Middle frontal gyrus (tissue), 1 donor: ENCODE measurements around the gene CLEC20A.
A peak's percentile ranks its signal among the peaks of the same experiment; 100 is the strongest.

Experiments
- DNase-seq: peaks from one replicate; pipeline ENCODE4 v3.0.0-alpha.2; 2015; ENCODE audit warnings: low spot score; ENCODE audit errors: extremely low spot score

Gene CLEC20A

GRCh38 chr1:178477841-178478240, 18.9 kb downstream of the CLEC20A start:
- no peak for DNase-seq

DNA sequence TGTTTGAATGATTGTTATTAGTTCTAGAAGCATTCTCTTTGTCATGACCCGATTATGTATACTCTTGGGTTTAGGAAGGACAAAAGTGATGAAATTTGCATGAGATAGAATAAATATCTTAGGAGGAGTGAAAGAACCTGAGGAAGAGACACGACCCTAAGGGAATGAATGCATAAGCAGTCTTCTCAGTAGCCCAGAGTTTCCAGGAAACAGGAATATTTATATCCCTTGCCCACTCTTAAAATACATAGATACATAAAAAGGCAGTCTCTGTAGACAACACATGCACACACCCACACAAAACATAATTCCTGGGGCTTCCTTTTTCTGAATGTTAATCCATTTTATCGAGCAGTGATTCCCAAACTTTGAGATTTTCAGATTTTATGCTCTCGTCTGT, 19.4 kb downstream of the CLEC20A start:
- no peak for DNase-seq

- no peak for DNase-seq
Observed at GRCh38 chr1:178472531-178472930, 24.2 kb downstream of the CLEC20A start.

GRCh38 chr1:178470411-178470960, 26.3 kb downstream of the CLEC20A start:
- no peak for DNase-seq

GRCh38 chr1:178467837-178468236, 28.9 kb downstream of the CLEC20A start:
- no peak for DNase-seq

- DNase-seq = no peak
Observed at GRCh38 chr1:178465011-178465410, 31.8 kb downstream of the CLEC20A start.

GRCh38 chr1:178464566-178464965, 32.2 kb downstream of the CLEC20A start:
- no peak for DNase-seq

DNA sequence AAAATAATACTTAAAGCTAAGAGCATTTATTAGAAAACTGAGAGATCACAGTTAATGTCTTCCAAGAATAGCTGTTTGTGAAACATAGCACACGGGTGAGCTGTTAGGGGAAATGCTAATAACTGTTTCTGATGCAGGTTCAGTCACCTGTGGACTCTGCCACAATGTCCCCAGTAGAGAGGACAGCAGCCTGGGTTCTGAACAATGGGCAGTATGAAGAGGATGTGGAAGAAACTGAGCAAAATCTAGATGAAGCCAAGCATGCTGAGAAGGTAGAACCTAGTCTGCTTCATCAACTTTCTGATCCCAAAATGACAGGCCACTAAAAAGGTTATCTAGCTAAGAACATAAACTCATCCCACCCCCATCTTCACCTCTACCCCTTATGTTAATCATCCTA, 32.6 kb downstream of the CLEC20A start:
- DNase-seq = no peak

DNA sequence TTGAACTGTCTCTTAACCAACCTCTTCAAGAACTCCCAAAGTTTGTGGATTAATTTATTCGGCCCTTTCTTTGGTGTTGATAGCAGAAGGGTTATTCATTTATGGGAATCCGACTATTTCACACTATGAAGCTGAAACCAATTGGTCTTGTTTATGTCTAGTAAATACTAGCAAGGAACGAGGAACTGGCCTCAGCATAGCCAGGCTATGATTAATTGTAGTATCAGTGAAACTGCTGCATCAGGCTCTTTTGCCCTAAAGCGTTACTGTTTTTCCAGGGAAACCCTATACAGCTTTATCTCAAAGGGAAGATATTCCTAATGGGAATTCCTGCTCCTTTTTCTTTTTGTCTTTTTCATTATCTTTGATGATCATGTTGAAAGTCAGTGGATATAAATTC, 35.1 kb downstream of the CLEC20A start:
- no peak for DNase-seq

DNA sequence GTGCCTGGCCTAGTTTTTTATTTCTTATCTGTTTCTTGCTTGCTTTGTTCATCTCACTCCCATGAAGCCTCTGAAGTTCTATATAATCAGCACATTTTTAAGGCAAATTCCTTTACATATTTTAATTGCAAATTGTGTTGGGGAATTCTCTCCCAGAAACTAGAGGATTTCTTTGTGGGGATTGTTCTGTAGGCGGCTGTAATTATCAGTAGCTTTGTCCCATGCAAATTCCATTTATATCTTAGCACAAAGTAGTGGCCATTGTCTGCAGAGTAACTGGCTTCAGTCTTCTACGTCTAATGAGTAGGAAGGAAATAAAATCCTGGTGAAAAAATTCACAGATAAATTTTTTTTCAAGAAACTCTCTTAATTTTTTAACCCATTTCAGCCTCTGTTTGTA, 35.7 kb downstream of the CLEC20A start:
- DNase-seq = no peak

- DNase-seq = no peak
Observed at GRCh38 chr1:178458203-178458602, 38.6 kb downstream of the CLEC20A start.

DNA sequence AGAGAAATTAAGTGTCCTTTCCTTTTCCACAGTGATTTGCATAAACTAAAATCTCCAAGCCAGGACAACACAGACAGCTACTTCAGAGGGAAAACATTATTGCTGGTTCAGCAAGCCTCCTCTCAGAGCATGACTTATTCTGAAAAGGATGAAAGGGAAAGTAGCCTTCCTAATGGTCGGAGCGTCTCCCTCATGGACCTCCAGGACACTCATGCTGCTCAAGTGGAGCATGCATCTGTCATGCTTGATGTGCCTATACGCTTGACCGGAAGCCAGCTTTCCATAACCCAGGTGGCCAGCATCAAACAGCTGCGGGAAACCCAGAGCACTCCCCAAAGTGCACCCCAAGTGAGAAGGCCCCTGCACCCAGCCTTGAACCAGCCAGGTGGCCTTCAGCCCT, 39.1 kb downstream of the CLEC20A start:
- DNase-seq = no peak

GRCh38 chr1:178456472-178456871, 40.3 kb downstream of the CLEC20A start:
- DNase-seq = no peak

- DNase-seq = peak; percentile 8
Observed at GRCh38 chr1:178452013-178452412, 44.8 kb downstream of the CLEC20A start.

DNA sequence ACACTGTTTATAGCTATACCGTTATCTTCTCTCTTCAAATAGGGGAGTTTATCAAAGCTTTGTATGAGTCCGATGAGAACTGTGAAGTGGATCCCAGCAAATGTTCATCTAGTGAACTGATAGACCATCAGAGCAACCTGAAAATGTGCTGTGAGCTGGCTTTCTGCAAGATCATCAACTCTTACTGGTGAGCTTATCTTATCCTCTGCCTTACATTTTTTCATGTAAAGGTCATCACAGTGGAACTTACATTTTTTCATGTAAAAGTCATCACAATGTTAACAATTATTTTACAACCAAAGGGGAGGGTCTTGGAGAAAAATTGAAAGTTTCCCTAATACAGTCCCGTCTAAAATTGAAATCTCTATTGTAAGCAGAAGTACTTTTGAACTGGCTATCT, 45.2 kb downstream of the CLEC20A start:
- no peak for DNase-seq

DNA sequence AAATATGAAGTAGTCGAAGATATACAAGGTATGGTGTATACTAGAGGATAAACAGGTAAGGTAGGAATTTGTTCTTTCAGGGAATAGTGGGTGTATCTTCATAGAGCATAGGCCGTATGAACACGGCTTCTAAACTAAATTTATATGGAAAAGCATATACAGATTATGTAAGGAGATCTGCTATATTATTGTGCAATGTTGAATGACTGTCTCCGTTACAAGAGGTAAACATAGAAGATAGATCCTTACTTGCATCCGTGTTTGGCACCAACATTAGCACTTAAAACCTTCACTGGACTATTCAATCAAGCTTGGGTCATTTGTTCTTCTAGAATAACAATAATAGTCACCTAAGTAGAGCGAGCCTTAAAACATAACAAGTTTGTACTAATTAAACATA, 45.9 kb downstream of the CLEC20A start:
- no peak for DNase-seq

DNA sequence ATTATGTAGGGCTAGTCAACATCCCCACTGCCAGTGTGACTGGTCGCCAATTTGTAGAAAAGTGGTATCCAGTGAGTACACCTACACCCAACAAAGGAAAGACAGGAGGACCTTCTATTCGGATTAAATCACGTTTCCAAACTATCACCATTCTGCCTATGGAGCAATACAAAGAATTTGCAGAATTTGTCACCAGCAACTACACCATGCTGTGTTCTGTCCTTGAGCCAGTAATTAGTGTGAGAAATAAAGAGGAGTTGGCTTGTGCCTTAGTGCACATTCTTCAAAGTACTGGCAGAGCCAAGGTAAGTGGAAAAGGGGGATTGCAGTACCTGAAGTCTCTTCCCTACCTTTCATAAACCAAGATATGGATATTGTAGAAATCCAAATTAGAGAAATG, 53.8 kb downstream of the CLEC20A start:
- DNase-seq = no peak

DNA sequence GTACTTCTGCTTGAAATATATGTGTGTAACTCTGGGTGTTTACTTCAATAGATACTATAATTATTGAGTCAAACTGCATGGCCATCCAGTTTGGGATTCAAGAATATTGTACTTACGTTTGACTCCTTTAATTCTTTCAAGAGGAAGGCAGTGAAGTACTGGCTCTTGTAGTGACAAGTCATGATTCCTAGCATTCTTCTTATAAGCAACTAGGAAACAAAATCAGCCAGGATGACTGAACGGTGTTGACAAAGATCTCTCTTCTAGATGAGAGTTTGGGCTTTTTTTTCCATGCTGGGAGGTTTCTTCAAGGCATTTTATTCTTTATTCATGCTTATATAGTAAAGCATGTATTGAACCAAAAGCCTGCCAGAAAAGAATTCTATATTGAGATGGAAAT, 58.3 kb downstream of the CLEC20A start:
- DNase-seq = no peak

DNA sequence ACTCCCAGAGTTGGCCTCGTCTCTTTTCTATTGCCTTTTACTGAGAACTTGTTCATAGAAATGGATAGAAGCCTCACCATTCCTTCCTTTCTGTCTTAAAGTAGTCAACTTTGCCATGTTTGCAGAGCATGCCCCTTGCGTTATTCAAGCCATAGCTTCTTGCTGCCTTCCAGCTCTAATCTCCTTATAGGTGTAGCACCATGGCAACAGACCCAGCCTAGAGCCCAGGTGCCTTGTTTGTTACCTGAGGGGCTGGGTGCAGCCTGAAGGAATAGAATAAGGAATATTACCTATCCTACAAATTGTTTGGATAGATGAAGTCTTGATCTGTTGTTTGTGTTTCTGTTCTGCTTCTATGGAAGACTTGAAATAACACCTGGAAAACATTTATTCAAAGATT, 59.9 kb downstream of the CLEC20A start:
- no peak for DNase-seq

DNA sequence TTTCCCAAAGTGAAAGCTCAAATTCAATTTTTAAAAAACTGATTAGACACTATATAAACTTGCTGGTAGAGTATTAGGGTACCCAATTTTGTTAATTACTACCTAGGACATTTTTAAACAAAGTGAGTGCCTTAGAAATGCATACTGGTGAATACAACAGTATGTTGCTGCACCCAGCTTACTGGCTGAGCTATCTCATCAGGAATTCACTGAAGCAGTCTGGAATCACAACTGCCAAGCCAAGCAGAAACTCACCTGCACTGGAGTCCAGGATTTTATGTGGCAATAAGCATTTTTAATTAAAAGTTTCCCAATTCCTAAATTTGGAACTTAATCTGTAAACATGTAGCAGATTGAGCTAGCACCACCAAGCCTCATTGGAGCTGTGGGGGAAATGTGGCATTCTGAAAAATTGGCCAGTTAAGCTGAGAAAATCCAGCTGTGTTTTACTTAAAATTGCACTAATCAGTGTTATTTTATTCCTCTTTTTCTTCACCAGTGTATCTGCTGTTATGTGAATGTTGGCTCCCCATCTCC, 61.8 kb downstream of the CLEC20A start:
- no peak for DNase-seq

DNA sequence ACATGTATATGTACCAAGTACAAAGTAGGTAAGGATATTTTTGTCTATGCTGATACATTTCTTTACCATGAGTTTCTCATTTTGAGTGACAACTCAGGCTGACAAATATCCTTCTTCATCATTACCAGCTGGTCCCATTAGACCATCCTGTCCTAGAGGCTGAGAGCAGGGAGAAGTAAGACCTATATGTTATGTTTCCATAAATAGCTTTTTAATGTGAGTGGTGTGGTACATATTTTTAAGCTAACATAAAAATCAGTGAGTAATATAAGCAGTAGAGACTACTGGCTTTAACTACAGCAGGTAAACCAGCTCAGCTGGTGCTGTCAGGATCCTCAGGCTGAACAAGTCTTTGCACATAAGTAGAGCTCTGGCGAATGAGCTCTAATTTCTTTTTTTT, 62.4 kb downstream of the CLEC20A start:
- no peak for DNase-seq
